Measurements from ENCODE around the gene RNF215.

DNA sequence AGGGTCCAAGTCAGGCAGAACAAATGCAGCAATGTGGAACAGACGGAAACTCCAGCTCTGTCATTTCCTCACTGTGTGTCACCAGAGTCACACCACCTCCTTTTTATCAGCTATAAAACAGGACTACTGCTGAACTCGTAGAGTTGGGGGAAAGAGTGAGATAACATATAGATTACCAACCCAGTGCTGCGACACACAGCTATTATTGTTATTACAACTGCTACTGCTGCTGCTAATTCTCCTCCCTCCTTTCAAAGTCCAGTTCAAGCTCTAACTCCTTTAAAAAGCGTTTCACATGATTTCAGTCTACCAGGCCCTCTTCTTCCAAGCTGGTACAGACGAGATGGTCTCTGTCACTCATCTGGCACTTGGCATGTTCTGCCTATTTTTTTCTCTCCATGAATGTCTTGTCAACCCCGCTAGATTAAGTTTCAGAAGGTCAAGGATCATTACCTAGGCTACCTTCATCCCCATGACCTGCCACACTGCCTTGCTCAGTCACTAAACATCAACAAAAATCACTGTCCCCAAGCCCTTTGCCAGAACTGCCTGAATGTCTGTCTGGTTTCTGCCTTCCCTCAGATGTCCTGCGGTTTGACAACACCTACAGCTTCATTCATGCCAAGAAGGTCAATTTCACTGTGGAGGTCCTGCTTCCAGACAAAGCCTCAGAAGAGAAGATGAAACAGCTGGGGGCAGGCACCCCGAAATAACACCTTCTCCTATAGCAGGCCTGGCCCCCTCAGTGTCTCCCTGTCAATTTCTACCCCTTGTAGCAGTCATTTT is 34.7 kb upstream of the RNF215 start:
- TF ChIP-seq, protein P1, sequence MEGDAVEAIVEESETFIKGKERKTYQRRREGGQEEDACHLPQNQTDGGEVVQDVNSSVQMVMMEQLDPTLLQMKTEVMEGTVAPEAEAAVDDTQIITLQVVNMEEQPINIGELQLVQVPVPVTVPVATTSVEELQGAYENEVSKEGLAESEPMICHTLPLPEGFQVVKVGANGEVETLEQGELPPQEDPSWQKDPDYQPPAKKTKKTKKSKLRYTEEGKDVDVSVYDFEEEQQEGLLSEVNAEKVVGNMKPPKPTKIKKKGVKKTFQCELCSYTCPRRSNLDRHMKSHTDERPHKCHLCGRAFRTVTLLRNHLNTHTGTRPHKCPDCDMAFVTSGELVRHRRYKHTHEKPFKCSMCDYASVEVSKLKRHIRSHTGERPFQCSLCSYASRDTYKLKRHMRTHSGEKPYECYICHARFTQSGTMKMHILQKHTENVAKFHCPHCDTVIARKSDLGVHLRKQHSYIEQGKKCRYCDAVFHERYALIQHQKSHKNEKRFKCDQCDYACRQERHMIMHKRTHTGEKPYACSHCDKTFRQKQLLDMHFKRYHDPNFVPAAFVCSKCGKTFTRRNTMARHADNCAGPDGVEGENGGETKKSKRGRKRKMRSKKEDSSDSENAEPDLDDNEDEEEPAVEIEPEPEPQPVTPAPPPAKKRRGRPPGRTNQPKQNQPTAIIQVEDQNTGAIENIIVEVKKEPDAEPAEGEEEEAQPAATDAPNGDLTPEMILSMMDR (conservative IDR thresholded peaks at IDR 0.05 in 1 of 2, IDR thresholded peaks at IDR 0.05 in 1 of 2; ENCODE audit: extremely low read depth in 1 of 2, insufficient read depth in 1 of 2, low read depth in 1 of 2, low read length in 2 of 2) = no peak
- no peak for TF ChIP-seq EZH2 (IDR thresholded peaks at IDR 0.05; ENCODE audit: borderline replicate concordance, low read length)

Measured in mammary epithelial cell (primary cell).